NCI-H1417 (cell line): ENCODE data around the gene BFSP2.

Experiments used
- DNase-seq, 3 experiments: peaks; one replicate each; lab custom pipeline; 2025; lab: John Stamatoyannopoulos, UW

Gene BFSP2, protein sequence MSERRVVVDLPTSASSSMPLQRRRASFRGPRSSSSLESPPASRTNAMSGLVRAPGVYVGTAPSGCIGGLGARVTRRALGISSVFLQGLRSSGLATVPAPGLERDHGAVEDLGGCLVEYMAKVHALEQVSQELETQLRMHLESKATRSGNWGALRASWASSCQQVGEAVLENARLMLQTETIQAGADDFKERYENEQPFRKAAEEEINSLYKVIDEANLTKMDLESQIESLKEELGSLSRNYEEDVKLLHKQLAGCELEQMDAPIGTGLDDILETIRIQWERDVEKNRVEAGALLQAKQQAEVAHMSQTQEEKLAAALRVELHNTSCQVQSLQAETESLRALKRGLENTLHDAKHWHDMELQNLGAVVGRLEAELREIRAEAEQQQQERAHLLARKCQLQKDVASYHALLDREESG

DNA sequence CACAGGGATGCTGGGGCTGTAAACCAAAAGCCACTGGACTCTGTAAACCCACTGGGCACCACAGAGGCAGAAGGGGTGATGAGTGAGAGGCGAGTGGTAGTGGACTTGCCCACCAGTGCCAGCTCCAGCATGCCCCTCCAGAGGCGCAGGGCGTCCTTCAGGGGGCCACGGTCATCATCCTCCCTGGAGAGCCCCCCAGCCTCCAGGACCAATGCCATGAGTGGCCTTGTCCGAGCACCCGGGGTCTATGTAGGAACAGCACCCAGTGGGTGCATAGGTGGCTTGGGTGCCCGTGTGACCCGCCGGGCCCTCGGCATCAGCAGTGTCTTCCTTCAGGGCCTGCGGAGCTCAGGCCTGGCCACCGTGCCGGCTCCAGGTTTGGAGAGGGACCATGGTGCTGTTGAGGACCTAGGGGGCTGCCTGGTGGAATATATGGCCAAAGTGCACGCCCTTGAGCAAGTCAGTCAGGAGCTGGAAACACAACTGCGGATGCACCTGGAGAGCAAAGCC lies at the start of gene BFSP2:
BFSP2 (plus strand) TSS at position 51 of the 510 bp plus-strand sequence; CDS start at position 79, 28 bp downstream.
- DNase-seq: no peak

GRCh38 chr3:133354721-133355120 lies 45.1 kb upstream of the BFSP2 start:
- no peak for DNase-seq

DNA sequence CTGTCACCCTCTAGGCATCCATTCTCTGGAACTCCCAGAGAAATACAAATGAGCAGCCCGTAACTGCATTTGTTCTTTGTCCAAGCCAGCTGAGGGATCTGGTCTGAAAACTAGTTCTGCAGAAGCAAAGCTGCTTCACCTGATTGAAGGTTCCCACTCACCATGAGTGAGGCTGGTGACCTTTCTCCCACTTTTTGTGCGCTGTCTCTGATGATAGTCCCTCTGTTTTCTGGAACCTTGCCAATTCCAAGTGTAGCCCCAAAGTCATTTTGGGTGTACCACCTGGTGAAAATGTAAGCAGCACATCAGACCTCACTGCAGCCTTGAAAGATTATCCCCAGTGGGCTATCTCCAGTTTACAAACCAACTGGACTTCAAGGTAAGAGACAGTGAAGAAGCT lies 39.4 kb upstream of the BFSP2 start:
- DNase-seq: no peak

GRCh38 chr3:133361011-133361410 lies 38.8 kb upstream of the BFSP2 start:
- DNase-seq: no peak

GRCh38 chr3:133361435-133361834 lies 38.4 kb upstream of the BFSP2 start:
- DNase-seq: no peak

GRCh38 chr3:133362539-133362938 lies 37.3 kb upstream of the BFSP2 start:
- DNase-seq: peak in 1 of 3 experiments; percentile 20

DNA sequence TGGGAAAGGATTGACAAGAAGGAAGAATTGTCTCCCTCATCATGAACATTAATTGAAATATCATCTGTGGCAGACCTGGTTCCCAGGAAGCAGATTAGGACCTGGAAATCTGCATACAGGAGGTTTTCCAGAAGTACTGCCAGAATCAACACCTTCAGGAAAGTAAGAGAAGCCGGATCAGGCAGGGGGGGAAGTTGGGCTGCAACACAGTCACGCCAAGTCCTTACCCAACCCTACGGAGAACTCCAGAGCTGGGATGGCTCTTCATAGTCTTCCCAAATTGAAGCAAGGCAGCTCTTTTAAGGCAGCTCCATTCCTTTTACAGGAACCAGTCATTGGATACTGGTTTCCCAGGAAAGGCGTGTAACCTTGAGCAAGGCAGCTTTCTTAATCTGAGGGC lies 35.2 kb upstream of the BFSP2 start:
- no peak for DNase-seq

GRCh38 chr3:133366921-133367320 lies 32.9 kb upstream of the BFSP2 start:
- DNase-seq: no peak

- DNase-seq: no peak
Observed at GRCh38 chr3:133367403-133367802, 32.5 kb upstream of the BFSP2 start.

GRCh38 chr3:133367956-133368355 lies 31.9 kb upstream of the BFSP2 start:
- no peak for DNase-seq

DNA sequence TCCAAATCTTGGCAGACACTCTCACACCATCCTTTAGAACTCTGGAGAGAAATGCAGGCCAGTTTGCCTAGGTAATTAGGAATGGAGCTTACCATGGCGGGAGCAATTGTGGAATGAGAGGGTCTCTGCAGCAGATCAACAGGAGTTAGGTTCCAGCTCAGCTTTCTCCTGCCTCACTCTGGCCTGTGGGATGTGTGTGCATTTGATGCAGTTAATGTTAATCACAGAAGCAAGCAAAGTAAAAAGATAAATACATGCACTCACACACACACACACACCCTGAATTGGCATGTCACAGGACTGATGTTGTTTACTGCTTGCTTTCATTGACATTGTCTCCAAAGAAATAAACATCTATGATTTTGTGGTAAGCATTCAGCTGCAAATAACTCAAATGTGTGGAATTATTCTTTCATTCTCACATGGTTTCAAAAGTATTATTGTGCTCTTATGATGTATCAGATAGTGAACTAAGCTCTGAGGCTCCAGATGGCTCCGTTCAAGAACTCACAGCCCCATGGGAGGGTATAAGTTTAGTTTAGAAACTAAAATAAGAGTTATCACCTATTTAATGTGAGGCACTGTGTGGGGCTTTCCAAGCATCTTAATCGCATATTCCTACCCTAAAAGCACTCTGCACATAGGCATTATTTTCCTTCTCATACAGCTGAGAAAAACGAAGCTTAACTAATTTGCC lies 31.3 kb upstream of the BFSP2 start:
- DNase-seq: no peak

DNA sequence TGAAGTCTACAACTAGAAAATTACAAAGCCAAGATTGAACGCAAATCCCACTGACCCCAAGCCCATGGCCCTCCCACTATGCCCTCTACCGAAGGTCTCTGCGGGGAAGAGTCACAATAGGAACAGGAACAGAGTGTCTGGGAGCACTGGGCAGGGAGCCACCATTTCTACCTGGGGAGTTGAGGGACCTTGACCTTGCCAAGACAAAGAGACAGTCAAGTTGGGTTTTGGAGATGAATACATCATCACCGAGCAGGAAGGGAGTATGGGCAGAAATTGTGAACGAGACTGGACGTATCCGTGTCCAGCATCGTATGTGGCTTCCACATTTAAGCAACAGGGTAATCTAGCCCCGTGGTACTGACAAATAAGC lies 30.8 kb upstream of the BFSP2 start:
- no peak for DNase-seq

DNA sequence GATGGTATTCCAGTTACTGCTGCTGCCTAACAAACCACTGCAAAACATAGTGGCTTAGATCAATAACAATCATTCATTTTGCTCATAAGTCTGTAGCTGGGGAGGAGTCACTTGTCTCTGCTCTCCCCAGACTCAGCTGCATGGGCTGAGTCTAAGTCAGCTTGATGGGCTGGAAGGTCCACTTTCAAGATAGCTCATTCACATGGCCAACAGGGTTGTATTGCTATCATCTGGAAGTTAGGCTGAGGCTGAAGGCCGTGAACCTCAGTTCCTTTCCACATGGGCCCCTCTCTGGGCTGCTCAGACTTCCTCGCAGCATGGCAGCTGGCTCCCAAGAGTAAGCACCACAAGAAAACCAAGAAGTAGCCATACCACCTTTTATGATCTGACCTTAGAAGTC lies 28.7 kb upstream of the BFSP2 start:
- no peak for DNase-seq

GRCh38 chr3:133371676-133372075 lies 28.2 kb upstream of the BFSP2 start:
- DNase-seq: no peak

DNA sequence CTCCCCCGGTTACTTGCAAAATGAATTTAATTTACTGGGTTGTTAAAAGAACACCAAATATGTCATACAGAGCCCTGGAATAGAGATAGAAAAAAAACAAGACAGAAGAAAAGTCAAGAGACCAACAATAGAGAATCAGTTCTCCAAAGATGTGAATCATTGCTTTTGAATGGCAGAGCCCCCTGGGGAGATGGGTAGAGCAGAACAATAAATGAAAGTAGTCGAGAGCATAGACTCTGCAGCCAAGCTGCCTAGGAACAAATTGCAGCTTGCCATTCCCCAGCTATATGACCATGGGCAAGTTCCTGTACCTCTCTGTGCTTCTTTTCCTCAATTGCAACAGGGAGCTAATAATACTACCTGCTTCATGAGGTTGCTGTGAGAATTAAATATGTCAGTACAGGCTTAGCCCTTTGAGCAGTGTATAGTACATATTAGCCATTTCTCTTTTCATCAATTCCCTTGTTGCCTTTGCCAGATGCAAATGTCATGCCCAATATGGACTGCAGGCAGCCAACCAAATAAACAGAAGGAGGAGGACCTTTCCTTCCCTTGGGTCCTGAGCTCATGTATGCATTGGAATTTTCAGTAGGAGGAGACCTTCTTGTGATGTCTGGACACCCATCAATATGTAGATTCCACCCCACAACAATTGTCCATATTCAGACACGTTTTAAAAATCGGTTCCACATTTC lies 25.0 kb upstream of the BFSP2 start:
- DNase-seq: peak; percentile 54 to 70 (median 68)

- DNase-seq: no peak
Observed at GRCh38 chr3:133375403-133375745, 24.5 kb upstream of the BFSP2 start.

GRCh38 chr3:133376810-133377209 lies 23.0 kb upstream of the BFSP2 start:
- DNase-seq: peak in 1 of 3 experiments; percentile 23

DNA sequence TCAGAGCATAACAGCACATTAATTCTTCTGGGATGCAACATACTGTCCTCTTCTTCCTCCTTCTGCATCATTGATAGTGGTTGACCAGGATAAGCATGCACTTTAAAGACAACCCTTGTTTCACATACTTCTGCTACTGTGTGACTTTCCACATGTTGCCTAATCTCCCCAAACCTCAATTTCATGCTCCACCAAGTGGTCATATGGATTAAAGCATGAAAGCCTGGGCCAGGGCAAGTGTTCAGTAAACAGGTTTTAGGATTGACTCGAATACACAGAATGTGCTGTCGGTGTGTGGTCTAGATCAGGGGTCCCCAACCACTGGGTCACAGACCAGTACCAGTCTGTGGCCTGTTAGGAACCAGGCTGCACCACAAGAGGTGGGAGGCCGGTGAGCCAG lies 22.5 kb upstream of the BFSP2 start:
- peak in 2 of 3 experiments; percentile 20 to 65 for DNase-seq

DNA sequence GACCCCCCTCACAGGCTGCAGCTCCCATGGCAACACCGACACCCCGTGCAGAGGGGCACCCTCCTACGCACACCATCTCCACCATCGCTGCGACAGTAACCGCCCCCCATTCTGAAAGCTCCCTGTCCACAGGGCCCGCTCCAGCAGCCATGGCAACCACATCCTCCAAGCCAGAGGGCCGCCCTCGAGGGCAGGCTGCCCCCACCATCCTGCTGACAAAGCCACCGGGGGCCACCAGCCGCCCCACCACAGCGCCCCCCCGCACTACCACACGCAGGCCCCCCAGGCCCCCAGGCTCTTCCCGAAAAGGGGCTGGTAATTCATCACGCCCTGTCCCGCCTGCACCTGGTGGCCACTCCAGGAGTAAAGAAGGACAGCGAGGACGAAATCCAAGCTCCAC lies 19.9 kb upstream of the BFSP2 start:
- DNase-seq: no peak

- DNase-seq: no peak
Observed at GRCh38 chr3:133380481-133381225, 19.2 kb upstream of the BFSP2 start.

DNA sequence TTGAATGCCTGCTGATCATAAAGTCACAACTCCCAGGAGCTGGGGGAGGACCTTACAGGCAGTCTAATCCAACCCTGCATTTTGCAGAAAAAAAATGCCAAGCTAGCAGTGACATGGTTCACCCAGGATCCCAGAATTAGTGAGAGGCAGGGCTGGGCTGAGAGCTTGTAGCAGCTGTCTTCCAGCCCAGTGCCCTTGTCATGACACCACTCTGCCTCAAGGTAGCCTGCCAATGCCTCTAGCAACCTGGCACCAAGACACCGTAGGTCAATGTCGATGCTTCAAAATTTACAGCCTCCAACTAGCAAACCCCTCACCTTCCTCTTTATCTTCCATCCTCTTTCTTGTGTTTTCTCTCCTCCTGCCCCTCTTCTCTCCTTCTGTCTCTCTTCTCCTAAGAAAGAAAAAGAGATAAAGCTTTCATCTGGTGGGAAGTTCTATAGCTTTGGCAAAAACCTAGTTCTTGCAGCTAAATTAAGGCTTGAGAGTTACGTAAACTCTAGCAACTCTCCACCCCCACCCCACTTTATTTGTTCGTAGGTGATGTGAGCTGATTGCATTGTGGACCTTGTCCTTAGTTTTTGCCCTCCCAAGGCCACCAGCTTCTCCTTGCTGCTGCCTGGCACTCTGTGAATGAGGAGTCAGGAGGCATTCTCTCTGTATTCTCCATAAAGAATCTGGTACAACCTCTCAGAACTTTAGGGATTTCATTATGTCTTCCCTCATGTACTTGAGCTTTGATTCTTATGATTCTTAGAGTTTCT lies 18.3 kb upstream of the BFSP2 start:
- no peak for DNase-seq
